ENCODE data around the gene KCNG2.

DNA sequence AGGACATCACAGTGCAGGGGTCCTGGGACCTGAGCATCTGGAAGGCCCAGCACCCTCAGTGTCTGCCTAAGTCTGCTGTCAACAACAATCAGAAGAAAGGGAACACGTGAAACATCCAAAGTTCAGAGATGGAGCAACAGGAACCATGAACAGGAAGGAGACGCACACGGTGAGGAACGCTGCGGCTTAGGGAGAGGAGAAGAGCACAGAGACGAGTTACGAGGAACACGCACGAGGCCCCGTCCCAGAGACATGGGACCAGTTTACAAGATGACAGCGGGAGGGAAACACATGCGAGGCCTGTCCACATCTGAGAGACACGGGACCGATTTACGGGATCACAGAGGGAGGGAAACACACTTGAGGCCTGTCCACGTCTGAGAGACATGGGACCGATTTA lies 2.9 kb upstream of the KCNG2 start:
- TF ChIP-seq, protein P1, sequence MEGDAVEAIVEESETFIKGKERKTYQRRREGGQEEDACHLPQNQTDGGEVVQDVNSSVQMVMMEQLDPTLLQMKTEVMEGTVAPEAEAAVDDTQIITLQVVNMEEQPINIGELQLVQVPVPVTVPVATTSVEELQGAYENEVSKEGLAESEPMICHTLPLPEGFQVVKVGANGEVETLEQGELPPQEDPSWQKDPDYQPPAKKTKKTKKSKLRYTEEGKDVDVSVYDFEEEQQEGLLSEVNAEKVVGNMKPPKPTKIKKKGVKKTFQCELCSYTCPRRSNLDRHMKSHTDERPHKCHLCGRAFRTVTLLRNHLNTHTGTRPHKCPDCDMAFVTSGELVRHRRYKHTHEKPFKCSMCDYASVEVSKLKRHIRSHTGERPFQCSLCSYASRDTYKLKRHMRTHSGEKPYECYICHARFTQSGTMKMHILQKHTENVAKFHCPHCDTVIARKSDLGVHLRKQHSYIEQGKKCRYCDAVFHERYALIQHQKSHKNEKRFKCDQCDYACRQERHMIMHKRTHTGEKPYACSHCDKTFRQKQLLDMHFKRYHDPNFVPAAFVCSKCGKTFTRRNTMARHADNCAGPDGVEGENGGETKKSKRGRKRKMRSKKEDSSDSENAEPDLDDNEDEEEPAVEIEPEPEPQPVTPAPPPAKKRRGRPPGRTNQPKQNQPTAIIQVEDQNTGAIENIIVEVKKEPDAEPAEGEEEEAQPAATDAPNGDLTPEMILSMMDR (IDR thresholded peaks at IDR 0.05; ENCODE audit: low read depth, low read length): no peak
- no peak for TF ChIP-seq EZH2phosphoT487 (IDR thresholded peaks at IDR 0.05; ENCODE audit: low read depth)
